ENCODE measurements around the gene LPCAT4.

The LPCAT4 gene

DNA sequence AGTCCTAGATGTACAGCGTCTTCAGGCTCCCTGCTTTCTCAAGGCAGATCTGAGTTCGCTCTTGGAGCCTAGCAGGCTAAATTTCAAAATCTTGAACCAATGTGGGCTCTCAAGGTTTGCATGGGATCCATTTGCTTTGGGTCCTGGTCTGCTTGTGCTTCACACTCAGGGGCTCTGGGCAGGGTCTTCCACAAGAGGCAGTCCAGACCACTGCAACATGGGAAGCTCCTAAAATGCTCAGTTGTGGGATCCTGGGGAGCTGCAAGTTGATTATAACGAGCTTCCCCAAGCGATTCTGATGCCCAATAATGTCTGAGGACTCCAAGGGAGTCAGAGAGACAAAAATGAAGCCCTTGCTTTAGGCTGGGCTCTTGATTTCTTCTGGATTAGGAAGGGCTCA is 17.2 kb downstream of the LPCAT4 start:
- no peaks in the 10 kb centered on the region for H4K20me1 ChIP-seq (ENCODE audit: insufficient read depth, low read length, poor library complexity, severe bottlenecking)
- no peak overlapping the region for H3K4me3 ChIP-seq (ENCODE audit: low read length, poor library complexity, severe bottlenecking)
- no peaks in the 10 kb centered on the region for H3K36me3 ChIP-seq (ENCODE audit: insufficient read depth, low read length)
- TF ChIP-seq, protein P1, sequence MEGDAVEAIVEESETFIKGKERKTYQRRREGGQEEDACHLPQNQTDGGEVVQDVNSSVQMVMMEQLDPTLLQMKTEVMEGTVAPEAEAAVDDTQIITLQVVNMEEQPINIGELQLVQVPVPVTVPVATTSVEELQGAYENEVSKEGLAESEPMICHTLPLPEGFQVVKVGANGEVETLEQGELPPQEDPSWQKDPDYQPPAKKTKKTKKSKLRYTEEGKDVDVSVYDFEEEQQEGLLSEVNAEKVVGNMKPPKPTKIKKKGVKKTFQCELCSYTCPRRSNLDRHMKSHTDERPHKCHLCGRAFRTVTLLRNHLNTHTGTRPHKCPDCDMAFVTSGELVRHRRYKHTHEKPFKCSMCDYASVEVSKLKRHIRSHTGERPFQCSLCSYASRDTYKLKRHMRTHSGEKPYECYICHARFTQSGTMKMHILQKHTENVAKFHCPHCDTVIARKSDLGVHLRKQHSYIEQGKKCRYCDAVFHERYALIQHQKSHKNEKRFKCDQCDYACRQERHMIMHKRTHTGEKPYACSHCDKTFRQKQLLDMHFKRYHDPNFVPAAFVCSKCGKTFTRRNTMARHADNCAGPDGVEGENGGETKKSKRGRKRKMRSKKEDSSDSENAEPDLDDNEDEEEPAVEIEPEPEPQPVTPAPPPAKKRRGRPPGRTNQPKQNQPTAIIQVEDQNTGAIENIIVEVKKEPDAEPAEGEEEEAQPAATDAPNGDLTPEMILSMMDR (conservative IDR thresholded peaks at IDR 0.05; ENCODE audit: low read length), result no peak
- TF ChIP-seq EZH2phosphoT487 (IDR thresholded peaks at IDR 0.05; ENCODE audit: borderline replicate concordance), result no peak
- H3K27me3 ChIP-seq (ENCODE audit: insufficient read depth, low read length, poor library complexity, severe bottlenecking), result no peaks in the 10 kb centered on the region
- no peaks in the 10 kb centered on the region for H3K4me1 ChIP-seq (ENCODE audit: insufficient read depth, low read length, poor library complexity, severe bottlenecking)
- no peaks in the 10 kb centered on the region for H3F3A ChIP-seq (ENCODE audit: low read depth)
- no peaks in the 10 kb centered on the region for H3K9me2 ChIP-seq (replicated peaks; ENCODE audit: low read depth, low read length)
- no peak overlapping the region for H3K9ac ChIP-seq (ENCODE audit: low read depth, low read length, poor library complexity, severe bottlenecking)
- H3K79me2 ChIP-seq (ENCODE audit: insufficient read depth, low read length), result no peaks in the 10 kb centered on the region
- no peaks in the 10 kb centered on the region for H3K9me3 ChIP-seq (ENCODE audit: insufficient read depth, low read depth, low read length)
- H3K4me2 ChIP-seq (ENCODE audit: low read depth, low read length, poor library complexity, severe bottlenecking), result no peak overlapping the region
- H2AFZ ChIP-seq (ENCODE audit: low read length), result no peak overlapping the region

DNA sequence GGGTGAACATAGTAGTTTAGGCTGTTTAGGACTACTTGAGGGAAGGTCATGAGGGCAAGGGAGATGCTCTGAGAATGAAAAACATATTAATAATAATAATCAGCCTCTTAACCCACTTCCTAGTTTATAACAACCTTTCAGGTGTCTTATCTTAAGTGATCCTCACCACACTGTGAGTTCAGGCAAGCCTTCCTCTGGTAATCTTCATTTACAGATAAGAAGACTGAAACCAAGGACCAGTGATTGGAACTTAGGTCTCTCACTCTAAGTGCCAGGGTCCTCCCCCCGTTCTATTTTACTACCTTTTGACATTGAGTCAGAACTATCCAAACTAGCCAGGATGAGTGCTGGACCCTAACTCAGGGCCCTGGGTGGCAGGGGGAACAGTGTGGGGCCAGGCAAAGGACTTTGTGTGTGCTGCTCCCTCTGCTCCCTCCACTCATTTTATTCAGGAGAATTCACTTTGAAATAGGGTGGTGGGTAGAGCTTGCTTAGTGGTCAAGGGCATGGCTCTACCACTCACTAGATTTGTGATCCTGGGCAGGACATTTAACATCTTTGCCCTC is 18.2 kb downstream of the LPCAT4 start:
- Histone ChIP-seq H2AFZ (ENCODE audit: low read length) (no peak overlapping the region), H4K20me1 (ENCODE audit: insufficient read depth, low read length, poor library complexity, severe bottlenecking) (no peaks in the 10 kb centered on the region), H3K4me3 (ENCODE audit: low read length, poor library complexity, severe bottlenecking) (no peak overlapping the region), H3K79me2 (ENCODE audit: insufficient read depth, low read length) (no peaks in the 10 kb centered on the region), H3K4me1 (ENCODE audit: insufficient read depth, low read length, poor library complexity, severe bottlenecking) (no peaks in the 10 kb centered on the region), H3K4me2 (ENCODE audit: low read depth, low read length, poor library complexity, severe bottlenecking) (no peak overlapping the region), H3K36me3 (ENCODE audit: insufficient read depth, low read length) (no peaks in the 10 kb centered on the region), H3K9me2 (replicated peaks; ENCODE audit: low read depth, low read length) (no peaks in the 10 kb centered on the region), H3F3A (ENCODE audit: low read depth) (no peaks in the 10 kb centered on the region), H3K27me3 (ENCODE audit: insufficient read depth, low read length, poor library complexity, severe bottlenecking) (no peaks in the 10 kb centered on the region), H3K9me3 (ENCODE audit: insufficient read depth, low read depth, low read length) (no peaks in the 10 kb centered on the region), H3K9ac (ENCODE audit: low read depth, low read length, poor library complexity, severe bottlenecking) (no peak overlapping the region)
- TF ChIP-seq, protein P1 (conservative IDR thresholded peaks at IDR 0.05; ENCODE audit: low read length), result no peak
- no peak for TF ChIP-seq EZH2phosphoT487 (IDR thresholded peaks at IDR 0.05; ENCODE audit: borderline replicate concordance)

DNA sequence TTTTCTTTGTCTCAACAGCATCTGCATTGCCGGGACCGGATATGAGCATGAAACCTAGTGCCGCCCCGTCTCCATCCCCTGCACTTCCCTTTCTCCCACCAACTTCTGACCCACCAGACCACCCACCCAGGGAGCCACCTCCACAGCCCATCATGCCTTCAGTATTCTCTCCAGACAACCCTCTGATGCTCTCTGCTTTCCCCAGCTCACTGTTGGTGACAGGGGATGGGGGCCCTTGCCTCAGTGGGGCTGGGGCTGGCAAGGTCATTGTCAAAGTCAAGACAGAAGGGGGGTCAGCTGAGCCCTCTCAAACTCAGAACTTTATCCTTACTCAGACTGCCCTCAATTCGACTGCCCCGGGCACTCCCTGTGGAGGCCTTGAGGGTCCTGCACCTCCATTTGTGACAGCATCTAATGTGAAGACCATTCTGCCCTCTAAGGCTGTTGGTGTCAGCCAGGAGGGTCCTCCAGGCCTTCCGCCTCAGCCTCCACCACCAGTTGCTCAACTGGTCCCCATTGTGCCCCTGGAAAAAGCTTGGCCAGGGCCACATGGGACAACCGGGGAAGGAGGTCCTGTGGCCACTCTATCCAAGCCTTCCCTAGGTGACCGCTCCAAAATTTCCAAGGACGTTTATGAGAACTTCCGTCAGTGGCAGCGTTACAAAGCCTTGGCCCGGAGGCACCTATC is 18.9 kb downstream of the LPCAT4 start:
- no peaks in the 10 kb centered on the region for H3K79me2 ChIP-seq (ENCODE audit: insufficient read depth, low read length)
- no peaks in the 10 kb centered on the region for H3F3A ChIP-seq (ENCODE audit: low read depth)
- H3K9me3 ChIP-seq (ENCODE audit: insufficient read depth, low read depth, low read length), result no peaks in the 10 kb centered on the region
- no peak overlapping the region for H3K4me3 ChIP-seq (ENCODE audit: low read length, poor library complexity, severe bottlenecking)
- H3K9me2 ChIP-seq (replicated peaks; ENCODE audit: low read depth, low read length), result no peaks in the 10 kb centered on the region
- no peak overlapping the region for H3K9ac ChIP-seq (ENCODE audit: low read depth, low read length, poor library complexity, severe bottlenecking)
- no peaks in the 10 kb centered on the region for H4K20me1 ChIP-seq (ENCODE audit: insufficient read depth, low read length, poor library complexity, severe bottlenecking)
- H3K27me3 ChIP-seq (ENCODE audit: insufficient read depth, low read length, poor library complexity, severe bottlenecking), result no peaks in the 10 kb centered on the region
- H3K36me3 ChIP-seq (ENCODE audit: insufficient read depth, low read length), result no peaks in the 10 kb centered on the region
- TF ChIP-seq, protein P1 (conservative IDR thresholded peaks at IDR 0.05; ENCODE audit: low read length), result no peak
- H2AFZ ChIP-seq (ENCODE audit: low read length), result no peak overlapping the region
- H3K4me1 ChIP-seq (ENCODE audit: insufficient read depth, low read length, poor library complexity, severe bottlenecking), result peaks cover 5% of the 10 kb centered on the region
- H3K4me2 ChIP-seq (ENCODE audit: low read depth, low read length, poor library complexity, severe bottlenecking), result no peak overlapping the region

Measured in Loucy (cell line).